Immature natural killer cell (primary cell): ENCODE results near the gene PHKA2. TPM values are rescaled to one million over a fixed set of nuclear protein-coding genes. Genes with fewer than 3 reads are reported as not detected.

Experiments used
- DNase-seq, 3 donors: peaks; one replicate each; pipeline ENCODE4 v3.0.0; 2022; ENCODE audit warnings: mixed read lengths in 1 of 3
- H3K27ac Mint-ChIP-seq, 6 donors: one replicate each; pipeline ENCODE4 v1.8.0; 2020; ENCODE audit warnings: mixed read lengths in 6 of 6, mild to moderate bottlenecking in 5 of 6, inconsistent platforms in 4 of 6, moderate library complexity in 3 of 6
- H3K27me3 Mint-ChIP-seq, 3 donors: one replicate each; pipeline ENCODE4 v1.8.0; 2020 to 2021; ENCODE audit warnings: low read depth in 3 of 3, mild to moderate bottlenecking in 3 of 3, mixed read lengths in 3 of 3, moderate library complexity in 3 of 3, inconsistent platforms in 1 of 3
- H3K36me3 Mint-ChIP-seq, 3 donors: one replicate each; pipeline ENCODE4 v1.8.0; 2020; ENCODE audit warnings: mixed read lengths in 3 of 3, inconsistent platforms in 2 of 3, mild to moderate bottlenecking in 2 of 3
- H3K4me1 Mint-ChIP-seq, 2 donors: one replicate each; pipeline ENCODE4 v1.8.0; 2020; ENCODE audit warnings: inconsistent platforms in 2 of 2, mild to moderate bottlenecking in 2 of 2, mixed read lengths in 2 of 2, moderate library complexity in 1 of 2
- H3K4me3 Mint-ChIP-seq, 5 donors: one replicate each; pipeline ENCODE4 v1.8.0; 2020; ENCODE audit warnings: mild to moderate bottlenecking in 5 of 5, mixed read lengths in 5 of 5, inconsistent platforms in 3 of 5, moderate library complexity in 3 of 5
- H3K9me3 Mint-ChIP-seq, 6 donors: one replicate each; pipeline ENCODE4 v1.8.0; 2020; ENCODE audit warnings: mild to moderate bottlenecking in 6 of 6, mixed read lengths in 6 of 6, inconsistent platforms in 4 of 6, moderate library complexity in 3 of 6
- polyA plus RNA-seq, 3 donors: library from polyadenylated mRNA; unstranded; fragments of 300-500 nt; fragmentation: Illumina TruSeq; gene quantifications; one replicate each; pipeline ENCODE4 v1.2.3, GENCODE V29; 2021

The PHKA2 gene
- polyA plus RNA-seq, 3 donors from 2014 or later = 4.4 to 11.2 (median 6.2) TPM

DNA sequence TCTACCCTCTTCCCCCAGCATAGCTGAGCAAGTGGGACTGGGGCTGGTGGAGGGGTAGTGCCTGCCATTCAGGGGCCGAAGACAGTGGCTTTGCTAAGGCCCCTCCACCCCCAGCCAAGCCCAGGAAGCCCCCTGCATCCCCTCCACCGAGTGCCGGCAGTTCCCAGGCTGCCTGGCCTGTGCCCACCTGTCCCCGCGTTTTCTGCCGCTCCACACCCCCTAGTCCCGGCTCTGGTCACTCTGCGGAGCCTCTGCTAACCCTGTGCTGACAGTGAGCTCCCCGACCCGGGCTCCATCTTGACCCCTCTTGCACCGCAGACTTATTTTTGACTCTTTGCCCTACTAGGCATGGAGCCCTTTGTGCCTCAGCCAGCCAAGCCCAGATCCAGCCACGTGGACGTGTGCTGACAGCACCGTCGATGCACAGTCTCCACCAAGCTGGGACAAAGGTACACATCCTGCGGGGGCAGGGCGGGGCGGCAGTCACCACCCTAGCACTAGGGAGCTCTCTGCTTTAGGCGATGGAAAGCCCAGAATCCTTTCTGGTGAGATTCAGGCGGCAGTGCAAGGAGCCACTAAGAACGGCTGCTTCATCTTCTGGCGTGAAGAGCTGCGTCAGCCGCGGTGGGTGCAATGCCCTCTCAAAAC lies 96.6 kb downstream of the PHKA2 start:
- DNase-seq = no peak
- peaks cover 29 to 31% of the 10 kb centered on the region in 2 donors for H3K4me1 Mint-ChIP-seq

DNA sequence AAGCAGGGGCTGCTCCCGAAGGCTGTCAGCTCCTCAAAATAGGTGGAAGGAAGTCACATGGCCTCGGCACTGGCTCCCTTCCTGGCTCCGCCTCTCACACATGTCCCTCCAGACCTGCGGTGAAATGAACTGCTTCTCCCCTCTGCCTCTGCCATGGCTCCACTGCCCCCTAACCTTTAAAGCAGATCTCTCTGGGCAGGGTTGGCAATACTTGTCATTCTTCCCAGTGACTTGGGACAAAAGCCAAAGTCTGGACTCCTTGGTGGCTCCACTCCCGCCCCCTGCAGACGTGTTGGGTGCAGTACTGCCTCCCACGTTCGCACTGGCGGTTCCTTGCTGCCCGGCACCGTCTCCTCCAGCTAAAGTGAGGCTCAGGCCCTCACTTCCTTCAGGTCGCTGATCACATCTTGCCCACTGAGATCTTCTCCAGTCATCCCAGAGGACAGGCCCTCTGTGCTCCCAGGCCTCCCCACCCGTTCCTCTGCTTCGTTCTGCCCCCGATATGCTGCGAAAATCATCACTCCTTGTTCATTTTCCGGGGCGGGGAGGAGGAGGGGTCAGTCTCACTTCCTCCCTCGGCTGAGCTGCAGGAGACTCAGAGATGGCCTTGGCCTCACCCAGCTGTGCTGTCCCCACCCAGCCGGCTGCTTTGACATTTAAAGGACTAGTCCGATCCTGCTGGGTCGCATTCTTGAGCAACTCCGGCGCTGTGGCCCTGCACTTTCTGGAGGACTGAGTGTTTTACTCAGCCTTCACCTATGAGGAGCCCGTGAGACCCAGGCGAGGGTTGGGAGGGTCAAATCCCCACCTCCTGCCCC lies 97.4 kb downstream of the PHKA2 start:
- peak; percentile 46 to 48 (median 47) for DNase-seq
- no peaks in the 10 kb centered on the region for H3K36me3 Mint-ChIP-seq
- H3K4me3 Mint-ChIP-seq = peak overlapping the region; percentile 89 to 98 (median 90)

More for the DNA sequence above, 96.6 kb downstream of the PHKA2 start:
- Mint-ChIP-seq H3K27ac (peak overlapping the region; percentile 87 to 95 (median 94)), H3K4me3 (peak overlapping the region; percentile 89 to 98 (median 90)), H3K9me3 (no peaks in the 10 kb centered on the region), H3K27me3 (peaks cover 2 to 5% (median 4%) of the 10 kb centered on the region in 3 donors), H3K36me3 (no peaks in the 10 kb centered on the region)

DNA sequence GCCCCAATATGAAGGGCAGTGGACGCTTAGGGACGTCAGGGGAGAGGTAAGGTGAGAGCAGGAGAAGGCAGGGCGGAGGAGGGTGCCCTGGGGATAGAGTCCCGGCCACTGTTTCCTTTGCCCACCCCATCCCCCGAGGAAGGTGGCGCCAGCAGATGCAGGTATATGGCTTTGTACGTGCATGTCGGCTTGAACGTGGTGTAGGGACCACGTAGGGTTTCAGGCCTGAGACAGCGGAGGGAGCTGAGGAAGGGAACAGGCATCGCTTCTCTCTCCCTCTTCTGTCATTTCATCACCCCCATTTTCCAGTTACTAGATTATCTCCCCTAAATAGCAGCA lies 97.9 kb downstream of the PHKA2 start:
- no peak for DNase-seq
- Mint-ChIP-seq H3K9me3 (no peaks in the 10 kb centered on the region), H3K4me1 (peaks cover 29 to 31% of the 10 kb centered on the region in 2 donors), H3K4me3 (peak overlapping the region; percentile 89 to 98 (median 90)), H3K27me3 (peaks cover 2 to 5% (median 4%) of the 10 kb centered on the region in 3 donors), H3K27ac (peak overlapping the region; percentile 87 to 95 (median 94)), H3K36me3 (no peaks in the 10 kb centered on the region)

More for the DNA sequence above, 97.4 kb downstream of the PHKA2 start:
- Mint-ChIP-seq H3K27ac (peak overlapping the region; percentile 87 to 95 (median 94)), H3K27me3 (peaks cover 2 to 5% (median 4%) of the 10 kb centered on the region in 3 donors), H3K9me3 (no peaks in the 10 kb centered on the region), H3K4me1 (peaks cover 29 to 31% of the 10 kb centered on the region in 2 donors)

DNA sequence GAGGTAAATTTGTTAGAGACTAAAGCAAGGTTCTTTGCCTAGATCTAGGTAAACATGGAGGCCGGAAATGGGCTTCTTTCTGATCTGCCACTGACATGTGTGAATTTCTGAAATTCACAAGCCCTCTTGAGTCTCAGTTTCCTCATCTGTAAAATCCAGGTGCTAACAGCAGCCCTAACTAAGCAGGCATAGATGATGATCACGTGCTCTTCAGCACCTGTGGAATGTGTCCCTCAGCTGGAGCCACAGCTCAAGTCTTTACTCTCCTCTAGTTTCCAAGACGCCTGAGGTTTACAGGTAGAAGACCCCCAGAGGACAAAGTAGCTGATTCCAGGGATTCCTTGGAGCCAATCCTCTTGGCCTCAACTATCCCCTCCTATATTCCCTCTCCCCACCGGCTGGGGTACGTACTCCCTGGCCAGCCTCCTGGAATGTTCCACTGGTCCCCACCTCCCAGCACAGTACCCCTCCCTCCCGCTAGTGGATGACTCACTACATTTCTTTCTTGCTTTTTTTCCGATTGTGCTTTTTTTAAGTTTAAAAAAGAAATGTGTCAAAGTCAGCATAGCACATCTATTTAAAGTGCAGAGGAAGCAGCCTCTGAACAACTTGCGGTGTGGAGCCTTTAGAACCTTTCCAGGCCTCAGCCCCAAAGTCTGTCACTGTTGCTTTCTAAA lies 98.4 kb downstream of the PHKA2 start:
- peaks cover 29 to 31% of the 10 kb centered on the region in 2 donors for H3K4me1 Mint-ChIP-seq
- H3K4me3 Mint-ChIP-seq = peak overlapping the region; percentile 89 to 98 (median 90)
- H3K36me3 Mint-ChIP-seq = no peaks in the 10 kb centered on the region
- no peaks in the 10 kb centered on the region for H3K9me3 Mint-ChIP-seq
- peaks cover 2 to 5% (median 4%) of the 10 kb centered on the region in 3 donors for H3K27me3 Mint-ChIP-seq
- peak; percentile 29 to 38 (median 36) for DNase-seq
- H3K27ac Mint-ChIP-seq = peak overlapping the region; percentile 87 to 95 (median 94)

DNA sequence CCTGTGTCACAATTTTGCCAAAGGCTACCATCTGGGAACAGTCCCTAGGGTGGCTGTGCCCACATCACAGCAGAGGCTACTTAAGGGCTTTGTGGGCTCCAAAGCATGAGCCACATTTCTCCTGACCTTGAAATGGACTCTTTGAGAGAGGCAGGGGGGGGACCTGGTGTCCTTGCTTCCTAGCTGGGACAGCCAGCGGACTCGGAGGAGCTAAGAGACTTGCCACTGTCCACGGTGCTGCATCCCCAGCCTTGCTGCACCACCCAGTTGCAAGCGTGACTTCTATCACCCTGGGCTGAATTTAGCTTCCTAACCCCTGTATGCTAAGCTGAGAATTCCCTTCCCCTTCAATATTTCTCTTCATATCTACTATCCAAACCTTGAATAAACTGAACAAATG lies 99.0 kb downstream of the PHKA2 start:
- DNase-seq = no peak
- Mint-ChIP-seq H3K27me3 (peaks cover 2 to 9% (median 5%) of the 10 kb centered on the region in 3 donors), H3K9me3 (no peaks in the 10 kb centered on the region), H3K36me3 (no peaks in the 10 kb centered on the region), H3K4me3 (peak overlapping the region in 1 of 5 donors; percentile 98), H3K27ac (peak overlapping the region in 2 of 6 donors; percentile 95), H3K4me1 (peaks cover 29 to 31% of the 10 kb centered on the region in 2 donors)

DNA sequence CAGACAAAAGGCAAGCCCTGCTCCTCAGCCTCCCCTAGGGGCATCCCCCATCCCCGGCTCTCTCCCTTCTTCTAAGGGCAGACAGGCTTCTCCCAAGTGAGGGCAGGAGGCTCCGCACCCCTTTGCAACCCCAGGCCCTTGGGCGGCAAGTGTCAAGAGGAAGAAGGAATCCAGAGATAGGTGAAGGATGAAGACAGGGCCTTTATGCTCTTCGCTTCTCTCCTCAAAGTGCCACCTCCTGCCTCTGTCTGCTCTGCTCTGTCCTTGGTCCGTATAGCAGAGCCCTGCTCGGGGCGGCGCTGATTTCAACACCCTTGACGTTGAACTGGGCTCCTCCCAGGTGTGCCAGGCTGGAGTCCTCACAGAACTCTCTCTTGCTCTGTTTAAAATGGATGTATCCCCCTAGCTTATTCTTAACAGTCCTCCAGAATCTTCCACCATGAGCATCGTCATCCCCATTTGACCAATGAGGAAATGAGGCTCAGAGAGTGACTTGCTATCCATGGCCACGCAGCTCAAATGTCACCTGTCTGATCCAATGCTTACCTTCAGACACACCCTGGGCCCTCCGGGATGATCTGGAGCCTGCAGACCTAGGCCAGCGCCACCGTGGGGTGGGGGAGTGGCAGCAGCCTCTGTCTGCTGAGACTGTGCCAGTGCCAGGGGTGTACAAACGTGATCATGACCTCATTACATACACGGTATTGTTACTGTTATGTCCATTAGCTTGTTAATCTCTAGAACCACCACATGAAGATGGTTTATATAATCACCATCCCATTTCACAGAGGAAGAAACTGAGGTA lies 99.8 kb downstream of the PHKA2 start:
- no peaks in the 10 kb centered on the region for H3K9me3 Mint-ChIP-seq
- H3K36me3 Mint-ChIP-seq = no peaks in the 10 kb centered on the region
- peak overlapping the region in 1 of 6 donors; percentile 22 for H3K27ac Mint-ChIP-seq
- H3K4me1 Mint-ChIP-seq = peaks cover 29 to 31% of the 10 kb centered on the region in 2 donors
- peaks cover 4 to 11% (median 5%) of the 10 kb centered on the region in 3 donors for H3K27me3 Mint-ChIP-seq
- no peak for DNase-seq
- H3K4me3 Mint-ChIP-seq = no peak overlapping the region

- Mint-ChIP-seq H3K27me3 (peaks cover 4 to 11% (median 5%) of the 10 kb centered on the region in 3 donors), H3K4me1 (peaks cover 29 to 31% of the 10 kb centered on the region in 2 donors), H3K27ac (no peak overlapping the region), H3K9me3 (no peaks in the 10 kb centered on the region), H3K4me3 (no peak overlapping the region), H3K36me3 (no peaks in the 10 kb centered on the region)
- DNase-seq = no peak
Measured at GRCh38 chrX:18883234-18883960, 100.5 kb downstream of the PHKA2 start.

GRCh38 chrX:18879144-18879543 lies 104.8 kb downstream of the PHKA2 start:
- Mint-ChIP-seq H3K27me3 (peaks cover 0 to 10% (median 2%) of the 10 kb centered on the region in 3 donors), H3K9me3 (no peaks in the 10 kb centered on the region), H3K4me1 (no peaks in the 10 kb centered on the region), H3K4me3 (no peak overlapping the region), H3K27ac (no peak overlapping the region), H3K36me3 (no peaks in the 10 kb centered on the region)
- DNase-seq = no peak

DNA sequence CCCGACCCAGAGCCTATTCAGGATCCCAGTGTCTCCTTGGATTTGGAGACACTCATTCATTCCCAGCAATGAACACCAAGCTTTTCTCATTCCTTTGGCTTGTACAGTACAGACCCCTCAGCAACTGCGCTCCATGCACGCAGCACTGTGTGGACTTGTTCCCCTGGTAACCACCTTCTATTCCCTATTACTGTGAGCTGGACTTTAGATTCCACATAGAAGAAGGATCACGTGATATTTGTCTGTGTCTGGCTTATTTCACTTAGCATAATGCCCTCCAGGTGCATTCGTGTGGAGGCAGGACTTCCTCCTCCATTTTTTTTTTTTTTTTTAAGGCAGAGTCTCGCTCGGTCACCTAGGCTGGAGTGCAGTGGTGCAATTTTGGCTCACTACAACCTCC lies 106.4 kb downstream of the PHKA2 start:
- Mint-ChIP-seq H3K27ac (no peak overlapping the region), H3K27me3 (peaks cover 0 to 8% (median 2%) of the 10 kb centered on the region in 3 donors), H3K4me1 (no peaks in the 10 kb centered on the region), H3K9me3 (no peaks in the 10 kb centered on the region), H3K36me3 (no peaks in the 10 kb centered on the region), H3K4me3 (no peak overlapping the region)
- no peak for DNase-seq

DNA sequence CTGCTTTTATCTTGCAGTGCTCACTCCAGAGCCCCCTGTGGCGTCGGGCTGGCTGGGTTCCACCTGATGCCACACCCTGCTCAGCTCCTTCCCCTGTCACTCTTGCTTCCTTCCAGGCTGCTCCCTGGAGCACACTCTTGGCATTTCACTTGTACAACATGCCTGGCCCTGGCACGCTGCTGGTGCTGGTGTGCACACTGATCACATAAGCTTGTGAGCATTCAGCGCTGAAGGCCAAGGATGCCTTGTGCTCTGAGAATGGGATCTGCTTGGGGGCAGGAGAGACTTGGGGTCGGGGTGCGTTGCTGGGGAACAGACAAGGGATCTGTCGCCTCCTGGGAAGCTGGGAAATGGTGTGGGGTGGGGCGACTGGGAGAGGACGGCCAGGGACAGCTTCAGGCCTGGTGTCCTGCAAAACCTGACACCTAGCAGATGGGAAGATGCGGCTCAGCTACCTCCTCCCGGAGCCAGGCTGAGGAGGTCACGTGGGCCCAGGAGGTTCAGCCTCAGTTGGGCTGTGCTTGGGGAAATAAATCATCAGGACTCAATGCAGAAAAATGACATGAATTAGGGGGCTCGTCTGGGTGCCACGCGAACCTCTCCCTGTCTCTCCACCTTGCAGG lies 108.5 kb downstream of the PHKA2 start:
- no peak for DNase-seq
- Mint-ChIP-seq H3K4me3 (no peak overlapping the region), H3K27me3 (peaks cover 0 to 10% (median 2%) of the 10 kb centered on the region in 3 donors), H3K36me3 (no peaks in the 10 kb centered on the region), H3K9me3 (no peaks in the 10 kb centered on the region), H3K4me1 (no peaks in the 10 kb centered on the region), H3K27ac (no peak overlapping the region)

DNA sequence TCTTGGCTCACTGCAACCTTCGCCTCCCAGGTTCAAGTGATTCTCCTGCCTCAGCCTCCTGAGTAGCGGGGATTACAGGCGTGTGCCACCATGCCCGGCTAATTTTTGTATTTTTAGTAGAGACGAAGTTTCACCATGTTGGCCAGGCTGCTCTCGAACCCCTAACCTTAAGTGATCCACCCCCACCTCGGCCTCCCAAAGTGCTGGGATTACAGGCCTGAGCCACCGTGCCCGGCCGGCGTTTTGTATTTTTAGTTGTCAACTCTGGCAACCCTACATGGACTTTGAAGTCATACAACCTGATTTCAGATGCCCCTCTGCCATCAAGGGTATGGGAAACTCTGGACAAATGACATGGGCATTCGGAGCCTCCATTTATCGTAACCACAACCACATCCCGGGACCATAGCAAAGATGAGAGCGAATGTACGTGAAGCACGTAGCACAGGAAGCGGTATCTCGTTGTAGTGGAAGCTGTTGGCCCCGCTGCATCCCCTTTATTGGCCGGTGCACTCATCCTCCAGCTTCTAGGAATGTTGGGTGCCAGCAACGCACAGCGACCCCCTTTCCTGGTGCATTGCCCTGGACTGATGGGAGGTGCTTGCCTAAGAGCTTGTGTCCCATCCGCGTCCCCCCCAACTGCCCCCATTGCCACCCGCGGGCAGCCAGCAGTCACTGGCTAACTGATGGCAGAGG lies 109.2 kb downstream of the PHKA2 start:
- no peak overlapping the region for H3K4me3 Mint-ChIP-seq
- no peaks in the 10 kb centered on the region for H3K9me3 Mint-ChIP-seq
- no peaks in the 10 kb centered on the region for H3K36me3 Mint-ChIP-seq
- H3K27ac Mint-ChIP-seq = no peak overlapping the region
- H3K27me3 Mint-ChIP-seq = peaks cover 0 to 4% (median 2%) of the 10 kb centered on the region in 3 donors
- no peaks in the 10 kb centered on the region for H3K4me1 Mint-ChIP-seq
- DNase-seq = no peak

GRCh38 chrX:18873836-18874235 lies 110.1 kb downstream of the PHKA2 start:
- H3K4me1 Mint-ChIP-seq = no peaks in the 10 kb centered on the region
- H3K27ac Mint-ChIP-seq = no peak overlapping the region
- no peaks in the 10 kb centered on the region for H3K36me3 Mint-ChIP-seq
- DNase-seq = no peak
- H3K27me3 Mint-ChIP-seq = peaks cover 0 to 4% (median 0%) of the 10 kb centered on the region in 3 donors
- no peaks in the 10 kb centered on the region for H3K9me3 Mint-ChIP-seq
- no peak overlapping the region for H3K4me3 Mint-ChIP-seq
